H9 (cell line): Measurements from ENCODE around the gene PRKAG1. TPM values are rescaled to one million over a fixed set of nuclear protein-coding genes. Genes with fewer than 3 reads are reported as not detected.

Experiments used
- DNase-seq: peaks from one replicate; pipeline ENCODE4 v3.0.0-alpha.2; 2017
- H2AFZ ChIP-seq: one replicate; pipeline ENCODE4 v1.6.1; 2013; ENCODE audit warnings: mild to moderate bottlenecking, low read length, control low read depth, moderate library complexity
- H2AK5ac ChIP-seq: 2 replicates; pipeline ENCODE4 v1.6.1; 2013; ENCODE audit warnings: low read length, control low read depth, mixed read lengths; ENCODE audit not compliant: insufficient read length
- H2BK120ac ChIP-seq: one replicate; pipeline ENCODE4 v1.6.1; 2013; ENCODE audit warnings: low read depth, mild to moderate bottlenecking, low read length, control low read depth, inconsistent platforms; ENCODE audit not compliant: poor library complexity, severe bottlenecking
- H2BK12ac ChIP-seq: 2 replicates; pipeline ENCODE4 v1.6.1; 2013; ENCODE audit warnings: low read length, control low read depth, mixed read lengths, low read depth; ENCODE audit not compliant: insufficient read length
- H2BK15ac ChIP-seq: 2 replicates; pipeline ENCODE4 v1.6.1; 2013; ENCODE audit warnings: low read depth, low read length, control low read depth
- H2BK20ac ChIP-seq: one replicate; pipeline ENCODE4 v1.6.1; 2013; ENCODE audit warnings: low read depth, mild to moderate bottlenecking, low read length, control low read depth, inconsistent platforms; ENCODE audit not compliant: poor library complexity, severe bottlenecking
- H2BK5ac ChIP-seq: 2 replicates; pipeline ENCODE4 v1.6.1; 2013; ENCODE audit warnings: low read length, control low read depth, mixed read lengths; ENCODE audit not compliant: insufficient read length
- H3K14ac ChIP-seq: 2 replicates; pipeline ENCODE4 v1.6.1; 2013; ENCODE audit warnings: low read length, control low read depth; ENCODE audit not compliant: insufficient read depth
- H3K18ac ChIP-seq: 2 replicates; pipeline ENCODE4 v1.6.1; 2013; ENCODE audit warnings: low read depth, mild to moderate bottlenecking, mixed read lengths, low read length, control low read depth; ENCODE audit not compliant: insufficient read length
- H3K23ac ChIP-seq: 2 replicates; pipeline ENCODE4 v1.6.1; 2013; ENCODE audit warnings: low read length, control low read depth, mixed read lengths, low read depth; ENCODE audit not compliant: insufficient read length
- H3K23me2 ChIP-seq: 2 replicates; pipeline ENCODE4 v1.6.1; 2013; ENCODE audit warnings: low read depth, mild to moderate bottlenecking, mixed read lengths, low read length, control low read depth; ENCODE audit not compliant: insufficient read length, poor library complexity, severe bottlenecking
- H3K27ac ChIP-seq: 2 replicates; pipeline ENCODE4 v1.5.1; 2013; ENCODE audit warnings: low read length, control low read depth, mixed read lengths, low read depth; ENCODE audit not compliant: insufficient read length
- H3K27me3 ChIP-seq: 2 replicates; pipeline ENCODE4 v1.6.1; 2013; ENCODE audit warnings: low read length, control low read depth, inconsistent platforms; ENCODE audit not compliant: insufficient read depth
- H3K4ac ChIP-seq: 2 replicates; pipeline ENCODE4 v1.6.1; 2013; ENCODE audit warnings: low read depth, mild to moderate bottlenecking, control low read depth, inconsistent platforms, low read length, moderate library complexity
- H3K4me1 ChIP-seq: 2 replicates; pipeline ENCODE4 v1.6.1; 2013; ENCODE audit warnings: low read length, control low read depth, inconsistent platforms; ENCODE audit not compliant: insufficient read depth
- H3K4me2 ChIP-seq: 2 replicates; pipeline ENCODE4 v1.6.1; 2013; ENCODE audit warnings: low read length, control low read depth, mixed read lengths; ENCODE audit not compliant: insufficient read length, insufficient read depth
- H3K56ac ChIP-seq: 2 replicates; pipeline ENCODE4 v1.6.1; 2013; ENCODE audit warnings: low read depth, mild to moderate bottlenecking, mixed read lengths, low read length, control low read depth; ENCODE audit not compliant: insufficient read length
- H3K79me1 ChIP-seq: 2 replicates; pipeline ENCODE4 v1.6.1; 2013; ENCODE audit warnings: low read depth, mild to moderate bottlenecking, moderate library complexity, low read length, control low read depth, inconsistent platforms; ENCODE audit not compliant: insufficient read depth, poor library complexity, severe bottlenecking
- H3K79me2 ChIP-seq: 2 replicates; pipeline ENCODE4 v1.6.1; 2013; ENCODE audit warnings: low read length, control low read depth, inconsistent platforms; ENCODE audit not compliant: insufficient read depth
- H3K9ac ChIP-seq: 2 replicates; pipeline ENCODE4 v1.6.1; 2013; ENCODE audit warnings: low read length, control low read depth, mixed read lengths; ENCODE audit not compliant: insufficient read length; ENCODE audit errors: extremely low read depth
- H3K9me3 ChIP-seq: one replicate; pipeline ENCODE4 v1.6.1; 2013; ENCODE audit warnings: low read depth, low read length, inconsistent platforms; ENCODE audit not compliant: control insufficient read depth
- H3T11ph ChIP-seq: one replicate; pipeline ENCODE4 v1.6.1; 2013; ENCODE audit warnings: mild to moderate bottlenecking, low read length, control low read depth, inconsistent platforms
- H4K20me1 ChIP-seq: one replicate; pipeline ENCODE4 v1.6.1; 2013; ENCODE audit not compliant: control insufficient read depth, insufficient read length, insufficient read depth
- H4K5ac ChIP-seq: 2 replicates; pipeline ENCODE4 v1.6.1; 2013; ENCODE audit warnings: low read depth, mild to moderate bottlenecking, mixed read lengths, low read length, control low read depth; ENCODE audit not compliant: insufficient read length
- H4K8ac ChIP-seq: replicated peaks from 2 replicates; pipeline ENCODE4 v1.6.1; 2013; ENCODE audit warnings: low read length, control low read depth, mixed read lengths, low read depth; ENCODE audit not compliant: insufficient read length
- H4K91ac ChIP-seq: 2 replicates; pipeline ENCODE4 v1.6.1; 2013; ENCODE audit warnings: low read depth, mild to moderate bottlenecking, moderate library complexity, mixed read lengths, low read length, control low read depth; ENCODE audit not compliant: insufficient read length
- H3K27ac Mint-ChIP-seq, 3 experiments: 2 replicates in 2 of 3; 3 replicates in 1 of 3; pipeline ENCODE4 v1.8.0; 2020 to 2021; ENCODE audit warnings: mixed read lengths in 3 of 3, mild to moderate bottlenecking in 1 of 3, moderate library complexity in 1 of 3
- H3K27me3 Mint-ChIP-seq: 2 replicates; pipeline ENCODE4 v1.8.0; 2021; ENCODE audit warnings: low read depth, mild to moderate bottlenecking, moderate library complexity, mixed read lengths
- H3K36me3 Mint-ChIP-seq, 3 experiments: 2 replicates in 2 of 3; 3 replicates in 1 of 3; pipeline ENCODE4 v1.8.0; 2020 to 2021; ENCODE audit warnings: low read depth in 3 of 3, mixed read lengths in 3 of 3; ENCODE audit not compliant: insufficient read depth in 1 of 3
- H3K4me1 Mint-ChIP-seq, 2 experiments: 2 replicates each; pipeline ENCODE4 v1.8.0; 2020; ENCODE audit warnings: mixed read lengths in 2 of 2
- H3K4me3 Mint-ChIP-seq, 2 experiments: 2 replicates in 1 of 2; 3 replicates in 1 of 2; pipeline ENCODE4 v1.8.0; 2020 to 2021; ENCODE audit warnings: mild to moderate bottlenecking in 2 of 2, mixed read lengths in 2 of 2, moderate library complexity in 1 of 2
- H3K9me3 Mint-ChIP-seq, 2 experiments: 2 replicates in 1 of 2; 3 replicates in 1 of 2; pipeline ENCODE4 v1.8.0; 2020; ENCODE audit warnings: mild to moderate bottlenecking in 2 of 2, mixed read lengths in 2 of 2, moderate library complexity in 1 of 2
- CTCF ChIP-seq: fragments of 200-600 bp; sonication (generic); conservative IDR thresholded peaks from 3 replicates; pipeline ENCODE4 v1.8.0; 2021; ENCODE audit warnings: antibody characterized with exemption, mild to moderate bottlenecking
- WGBS: extraction: QIAGEN DNeasy Blood & Tissue Kit; methylation state at CpG from one replicate; pipeline ENCODE4 v1.1.7; 2013; ENCODE audit warnings: missing lambda C conversion rate, low lambda C conversion rate, mixed read lengths; ENCODE audit not compliant: insufficient read length; ENCODE audit errors: extremely low coverage; 5-methylcytosine and 5-hydroxymethylcytosine counted together
- total RNA-seq: library from RNA; stranded (reverse); gene quantifications from 2 replicates; pipeline ENCODE4 v1.2.1, GENCODE V29; 2021

The PRKAG1 gene
- total RNA-seq, 1 experiment from 2014 or later = 34.8 TPM

DNA sequence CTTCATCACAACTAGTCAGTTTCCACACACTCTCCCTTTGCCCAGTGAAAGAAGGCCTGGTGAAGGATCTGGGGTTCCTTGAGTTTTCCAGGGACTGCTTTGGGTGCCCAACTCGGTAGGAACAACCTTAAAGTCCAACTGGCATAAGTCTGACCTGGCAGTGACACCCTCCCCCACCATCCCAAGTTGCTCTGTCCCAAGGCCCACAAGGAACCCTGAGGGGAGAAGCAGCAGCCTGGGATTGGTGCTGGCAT lies 40.4 kb upstream of the PRKAG1 start:
- H3K4me3 Mint-ChIP-seq = peak overlapping the region; percentile 97
- Histone ChIP-seq H4K5ac (no peak overlapping the region), H3K9ac (peak overlapping the region; percentile 93), H3K4me2 (peak overlapping the region; percentile 85), H4K20me1 (no peaks in the 10 kb centered on the region), H3K18ac (no peak overlapping the region), H3K27me3 (no peaks in the 10 kb centered on the region), H3K4ac (no peak overlapping the region), H3K23me2 (peaks cover 24% of the 10 kb centered on the region), H3K56ac (no peak overlapping the region), H3K79me2 (peaks cover 48% of the 10 kb centered on the region), H2AFZ (no peak overlapping the region), H3K23ac (no peak overlapping the region), H3K4me1 (peaks cover 14% of the 10 kb centered on the region), H3K27ac (no peak overlapping the region), H4K8ac (no peak overlapping the region), H2BK20ac (no peak overlapping the region), H3K9me3 (no peaks in the 10 kb centered on the region), H4K91ac (no peak overlapping the region), H3K14ac (no peak overlapping the region; the same call in 1 of the 2 replicates), H2AK5ac (no peak overlapping the region), H2BK120ac (no peak overlapping the region), H3T11ph (no peak overlapping the region), H2BK15ac (no peak overlapping the region), H2BK12ac (no peak overlapping the region), H3K79me1 (peaks cover 30% of the 10 kb centered on the region), H2BK5ac (no peak overlapping the region)
- H3K9me3 Mint-ChIP-seq = no peaks in the 10 kb centered on the region
- no CpG with 5 or more reads among the region's 1 CpG for WGBS
- no peak for DNase-seq
- no peaks in the 10 kb centered on the region for H3K27me3 Mint-ChIP-seq
- H3K36me3 Mint-ChIP-seq = peaks cover 17 to 23% (median 20%) of the 10 kb centered on the region in 3 experiments
- peaks cover 50 to 54% of the 10 kb centered on the region in 2 experiments for H3K4me1 Mint-ChIP-seq
- no peak for TF ChIP-seq CTCF
- peak overlapping the region; percentile 38 to 95 (median 90); a peak in 3 of 7 replicates for H3K27ac Mint-ChIP-seq
